Breast epithelium (tissue), 4 donors: ENCODE data around the gene ACSS1. TPM values are rescaled to one million over a fixed set of nuclear protein-coding genes. Genes with fewer than 3 reads are reported as not detected.
A peak's percentile ranks its signal among the peaks of the same experiment; 100 is the strongest.

Experiments used
- DNase-seq, 2 donors: peaks; one replicate each; pipeline ENCODE4 v3.0.0-alpha.2; 2019; ENCODE audit warnings: low spot score in 2 of 2
- H3K27ac ChIP-seq, 2 donors: fragments of 200-600 bp; sonication (generic) in 1 of 2; one replicate each; pipeline ENCODE4 v1.5.1; 2016 to 2019; ENCODE audit warnings: mild to moderate bottlenecking in 1 of 2
- H3K27me3 ChIP-seq, 2 donors: fragments of 200-600 bp; sonication (generic) in 1 of 2; one replicate each; pipeline versions ENCODE4 v1.5.1 to v1.6.0; 2017 to 2019; ENCODE audit warnings: control low read depth in 1 of 2, mild to moderate bottlenecking in 1 of 2
- H3K36me3 ChIP-seq: fragments of 200-600 bp; one replicate; pipeline ENCODE4 v1.5.1; 2019
- H3K4me1 ChIP-seq, 2 donors: fragments of 200-600 bp; sonication (generic); one replicate each; pipeline ENCODE4 v1.5.1; 2016 to 2019; ENCODE audit warnings: control low read depth in 1 of 2
- H3K4me3 ChIP-seq, 3 donors: fragments of 200-600 bp; sonication (generic); 1 replicate in 2 of 3; 2 replicates in 1 of 3; pipeline ENCODE4 v1.5.1; 2016 to 2019; ENCODE audit warnings: mild to moderate bottlenecking in 3 of 3, moderate library complexity in 2 of 3
- H3K9me3 ChIP-seq, 2 donors: fragments of 200-600 bp; sonication (generic) in 1 of 2; one replicate each; pipeline ENCODE4 v1.5.1; 2016 to 2019; ENCODE audit warnings: control low read depth in 1 of 2
- POLR2A ChIP-seq: fragments of 450-650 bp; IDR thresholded peaks from one replicate; pipeline ENCODE4 v1.6.1; 2016; ENCODE audit warnings: antibody characterized with exemption, mild to moderate bottlenecking, moderate library complexity
- POLR2AphosphoS5 ChIP-seq, 3 donors: sonication (generic); formaldehyde crosslinking; IDR thresholded peaks; one replicate each; pipeline ENCODE4 v1.6.1; 2017; ENCODE audit warnings: antibody characterized with exemption in 3 of 3
- intact Hi-C: fragments of 100-400 bp; cut with DNase I; formaldehyde crosslinking; loops from one replicate; pipeline ENCODE4 v1.15.1; 2023; ENCODE audit warnings: low total_unique reads
- total RNA-seq, 3 donors: library from RNA; depleted of rRNA; stranded (reverse); fragments of >200 nt; gene quantifications; one replicate each; pipeline ENCODE4 v1.1.0, GENCODE V29; 2016
- TF ChIP-seq, protein P1 (sequence below), 3 donors: fragments of 450-650 bp; IDR thresholded peaks; one replicate each; pipeline ENCODE4 v1.5.1; 2016 to 2017; ENCODE audit warnings: antibody characterized with exemption in 3 of 3, mild to moderate bottlenecking in 3 of 3, moderate library complexity in 3 of 3

Gene ACSS1
- total RNA-seq, 3 donors from 2014 or later, result 17.6 to 38.2 (median 37.4) TPM

DNA sequence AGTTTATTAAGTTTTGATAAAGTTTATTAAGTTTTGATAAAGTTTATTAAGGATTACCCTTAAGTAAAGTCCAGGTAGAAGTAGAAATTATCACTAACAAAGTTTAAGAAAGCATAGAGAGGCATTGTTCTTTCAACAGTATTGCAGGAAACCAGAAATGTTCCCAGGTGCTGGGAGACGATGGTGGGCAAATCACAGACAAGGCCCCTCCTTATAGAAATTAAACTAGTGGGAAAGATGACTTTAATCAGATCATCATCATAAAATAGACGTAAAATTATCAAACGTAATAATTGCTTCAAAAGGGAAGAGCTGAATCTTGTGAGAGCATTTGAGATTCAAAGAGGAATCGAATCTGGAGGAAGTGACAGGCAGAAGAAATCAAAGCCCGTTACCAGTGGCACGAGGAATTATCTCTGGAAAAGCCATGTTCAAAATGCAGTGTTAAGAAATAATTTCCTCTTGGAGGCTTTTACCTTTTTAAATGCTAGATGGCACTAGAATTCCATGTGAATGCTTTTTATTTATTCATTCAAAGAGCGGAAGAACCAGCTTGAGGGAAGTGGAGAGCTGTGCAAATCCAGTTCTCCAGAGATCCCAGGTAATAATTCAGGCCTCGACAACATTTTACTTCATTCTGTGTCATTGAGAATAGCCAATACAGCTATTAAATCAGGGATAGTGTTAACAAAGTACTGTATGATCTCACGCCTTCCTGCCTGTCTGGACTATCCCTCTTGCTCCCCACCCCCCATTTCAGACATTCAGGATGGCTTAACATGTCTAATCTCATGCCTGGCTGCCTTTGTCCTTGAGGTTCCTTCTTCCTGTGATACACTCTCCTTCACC lies 64.4 kb downstream of the ACSS1 start:
- Histone ChIP-seq H3K4me1 (peaks cover 3 to 15% of the 10 kb centered on the region in 2 donors), H3K27me3 (no peaks in the 10 kb centered on the region), H3K4me3 (peak overlapping the region; percentile 79 to 85 (median 85)), H3K27ac (peak overlapping the region; percentile 96 to 97), H3K9me3 (no peaks in the 10 kb centered on the region), H3K36me3 (no peaks in the 10 kb centered on the region)
- DNase-seq, result no peak
- TF ChIP-seq, protein P1, sequence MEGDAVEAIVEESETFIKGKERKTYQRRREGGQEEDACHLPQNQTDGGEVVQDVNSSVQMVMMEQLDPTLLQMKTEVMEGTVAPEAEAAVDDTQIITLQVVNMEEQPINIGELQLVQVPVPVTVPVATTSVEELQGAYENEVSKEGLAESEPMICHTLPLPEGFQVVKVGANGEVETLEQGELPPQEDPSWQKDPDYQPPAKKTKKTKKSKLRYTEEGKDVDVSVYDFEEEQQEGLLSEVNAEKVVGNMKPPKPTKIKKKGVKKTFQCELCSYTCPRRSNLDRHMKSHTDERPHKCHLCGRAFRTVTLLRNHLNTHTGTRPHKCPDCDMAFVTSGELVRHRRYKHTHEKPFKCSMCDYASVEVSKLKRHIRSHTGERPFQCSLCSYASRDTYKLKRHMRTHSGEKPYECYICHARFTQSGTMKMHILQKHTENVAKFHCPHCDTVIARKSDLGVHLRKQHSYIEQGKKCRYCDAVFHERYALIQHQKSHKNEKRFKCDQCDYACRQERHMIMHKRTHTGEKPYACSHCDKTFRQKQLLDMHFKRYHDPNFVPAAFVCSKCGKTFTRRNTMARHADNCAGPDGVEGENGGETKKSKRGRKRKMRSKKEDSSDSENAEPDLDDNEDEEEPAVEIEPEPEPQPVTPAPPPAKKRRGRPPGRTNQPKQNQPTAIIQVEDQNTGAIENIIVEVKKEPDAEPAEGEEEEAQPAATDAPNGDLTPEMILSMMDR (IDR thresholded peaks at IDR 0.05), result peak in 2 of 3 donors; percentile 36 to 39
- TF ChIP-seq POLR2A, result no peak
- intact Hi-C loops, result loop anchor here (5.0 kb wide), 1 partner anchor 64 kb away; the partner anchor contains the start of gene ACSS1

DNA sequence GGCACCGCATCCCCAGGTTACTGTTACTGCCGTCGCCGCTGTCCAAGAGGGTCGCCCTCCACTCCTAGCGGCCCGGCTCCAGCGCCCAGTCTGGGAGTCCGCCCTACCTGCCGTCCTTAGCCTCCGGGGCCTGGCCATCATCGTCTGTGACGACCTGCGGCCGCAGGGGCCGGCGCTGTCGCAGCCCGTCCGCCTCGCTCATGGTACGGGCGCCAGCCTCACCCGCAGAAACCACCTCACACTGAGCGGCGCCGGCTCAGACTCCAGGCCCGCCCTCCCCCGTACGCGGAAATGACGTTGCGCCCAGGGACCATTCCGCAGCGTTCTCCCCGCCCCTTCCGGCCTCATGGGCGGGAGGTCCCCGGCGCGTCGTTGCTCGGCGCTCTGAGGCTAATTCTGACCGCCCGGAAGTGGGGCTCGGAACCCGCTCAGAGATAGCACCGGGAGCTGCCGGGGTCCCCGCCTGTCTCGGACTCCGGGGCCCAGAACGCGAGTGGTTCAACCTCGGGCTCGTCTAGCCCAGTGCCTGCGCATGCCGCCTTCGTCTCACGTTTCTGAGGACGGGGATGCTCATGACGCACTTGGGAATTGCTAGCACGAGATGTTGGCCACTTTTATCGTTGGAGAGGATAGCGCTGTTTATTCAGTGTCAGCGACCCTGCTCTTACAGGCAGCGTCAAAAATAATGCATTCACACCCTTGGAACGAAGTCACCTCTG lies 65.3 kb downstream of the ACSS1 start, which contains the start of gene APMAP:
APMAP (minus strand) TSS at position 265 of the 719 bp plus-strand sequence; CDS start at position 202, 63 bp downstream.
- no peaks in the 10 kb centered on the region for H3K9me3 ChIP-seq
- peak; percentile 93 to 96 for DNase-seq
- H3K27ac ChIP-seq, result peak within 1 kb of the TSS; percentile 96 to 97
- H3K4me1 ChIP-seq, result peaks cover 3 to 15% of the 10 kb centered on the region in 2 donors
- intact Hi-C loops, result loop anchor here (5.0 kb wide), 1 partner anchor 65 kb away; the partner anchor contains the start of gene ACSS1
- H3K4me3 ChIP-seq, result peak within 1 kb of the TSS; percentile 79 to 85 (median 85)
- H3K36me3 ChIP-seq, result no peaks in the 10 kb centered on the region
- TF ChIP-seq POLR2AphosphoS5 (IDR thresholded peaks at IDR 0.05), result peak; percentile 97 to 100 (median 99)
- TF ChIP-seq, protein P1 (IDR thresholded peaks at IDR 0.05), result no peak
- peak; percentile 97 for TF ChIP-seq POLR2A
- no peaks in the 10 kb centered on the region for H3K27me3 ChIP-seq

DNA sequence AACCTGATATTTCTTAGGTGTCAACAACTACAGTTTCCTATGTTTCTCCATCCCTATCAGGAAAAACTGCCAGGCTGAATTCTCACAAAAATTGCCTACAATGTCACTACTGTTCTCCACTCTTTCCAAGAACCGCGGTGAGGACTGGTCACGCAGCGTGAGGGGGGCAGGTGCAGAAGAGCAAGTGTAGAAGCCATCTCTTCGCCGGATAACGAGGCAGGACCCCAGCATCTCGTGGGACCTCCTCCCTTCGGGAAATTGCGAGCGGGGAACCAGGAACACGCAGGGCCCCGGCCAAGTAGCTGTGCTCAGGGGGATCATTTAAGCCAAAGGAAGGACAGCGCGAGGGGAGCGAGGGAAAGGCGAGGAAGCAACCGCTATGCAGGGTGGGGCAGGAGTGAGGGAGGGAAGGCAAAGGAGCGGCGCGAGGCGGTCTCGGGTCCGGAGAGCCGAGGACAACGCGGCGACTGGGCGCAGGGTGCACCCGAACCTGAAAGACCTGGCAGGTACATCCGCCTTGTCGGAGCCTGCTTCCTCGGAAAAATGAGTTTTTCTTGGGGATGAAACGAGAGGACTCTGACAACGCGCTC lies 65.9 kb downstream of the ACSS1 start:
- Histone ChIP-seq H3K27me3 (no peaks in the 10 kb centered on the region), H3K27ac (peak overlapping the region; percentile 96 to 97), H3K4me1 (peaks cover 3 to 15% of the 10 kb centered on the region in 2 donors), H3K9me3 (no peaks in the 10 kb centered on the region), H3K4me3 (peak overlapping the region; percentile 79 to 85 (median 85)), H3K36me3 (no peaks in the 10 kb centered on the region)
- DNase-seq, result no peak
- TF ChIP-seq POLR2AphosphoS5 (IDR thresholded peaks at IDR 0.05) (no peak), POLR2A (no peak)
- TF ChIP-seq, protein P1 (IDR thresholded peaks at IDR 0.05), result no peak
- intact Hi-C loops, result loop anchor here (5.0 kb wide), 1 partner anchor 65 kb away; the partner anchor contains the start of gene ACSS1

DNA sequence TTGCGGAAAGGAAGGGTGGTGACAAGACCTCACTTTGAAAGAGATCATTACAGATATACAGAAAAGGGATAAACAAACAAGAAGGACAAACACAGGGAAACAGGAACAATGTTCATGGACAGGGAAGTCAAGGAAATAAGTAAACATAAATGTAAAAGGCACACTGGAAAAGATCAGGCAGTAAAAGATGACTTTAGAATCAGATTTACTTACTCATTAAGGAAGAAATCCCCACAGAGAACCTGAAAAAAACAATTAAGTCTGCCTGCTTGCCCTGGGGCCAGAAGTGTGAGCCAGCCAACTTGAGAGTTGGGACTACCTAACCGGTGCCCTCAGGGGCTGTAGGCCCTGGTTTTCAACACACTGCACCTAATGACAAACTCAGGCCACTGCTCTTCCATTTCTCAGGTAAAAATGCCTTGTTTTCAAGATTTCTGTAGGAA lies 67.1 kb downstream of the ACSS1 start:
- Histone ChIP-seq H3K4me1 (peaks cover 3 to 15% of the 10 kb centered on the region in 2 donors), H3K4me3 (peak overlapping the region in 1 of 3 donors; percentile 85), H3K27me3 (no peaks in the 10 kb centered on the region), H3K27ac (peak overlapping the region in 1 of 2 donors; percentile 46), H3K36me3 (no peaks in the 10 kb centered on the region), H3K9me3 (no peaks in the 10 kb centered on the region)
- peak in 1 of 2 donors; percentile 46 for DNase-seq
- intact Hi-C loops, result loop anchor here (5.0 kb wide), 1 partner anchor 66 kb away; the partner anchor contains the start of gene ACSS1
- TF ChIP-seq, protein P1 (IDR thresholded peaks at IDR 0.05), result no peak
- no peak for TF ChIP-seq POLR2AphosphoS5 (IDR thresholded peaks at IDR 0.05)
- TF ChIP-seq POLR2A, result no peak
